ENCODE results near the gene TMEM134. TPM values are rescaled to one million over a fixed set of nuclear protein-coding genes. Genes with fewer than 3 reads are reported as not detected.

Gene TMEM134
- total and polyA plus RNA-seq, 9 of the 15 experiments (the other 6 are each of a cell fraction or from before 2014, with no cell fraction given): 0.63 to 48.4 (median 10.7) TPM

DNA sequence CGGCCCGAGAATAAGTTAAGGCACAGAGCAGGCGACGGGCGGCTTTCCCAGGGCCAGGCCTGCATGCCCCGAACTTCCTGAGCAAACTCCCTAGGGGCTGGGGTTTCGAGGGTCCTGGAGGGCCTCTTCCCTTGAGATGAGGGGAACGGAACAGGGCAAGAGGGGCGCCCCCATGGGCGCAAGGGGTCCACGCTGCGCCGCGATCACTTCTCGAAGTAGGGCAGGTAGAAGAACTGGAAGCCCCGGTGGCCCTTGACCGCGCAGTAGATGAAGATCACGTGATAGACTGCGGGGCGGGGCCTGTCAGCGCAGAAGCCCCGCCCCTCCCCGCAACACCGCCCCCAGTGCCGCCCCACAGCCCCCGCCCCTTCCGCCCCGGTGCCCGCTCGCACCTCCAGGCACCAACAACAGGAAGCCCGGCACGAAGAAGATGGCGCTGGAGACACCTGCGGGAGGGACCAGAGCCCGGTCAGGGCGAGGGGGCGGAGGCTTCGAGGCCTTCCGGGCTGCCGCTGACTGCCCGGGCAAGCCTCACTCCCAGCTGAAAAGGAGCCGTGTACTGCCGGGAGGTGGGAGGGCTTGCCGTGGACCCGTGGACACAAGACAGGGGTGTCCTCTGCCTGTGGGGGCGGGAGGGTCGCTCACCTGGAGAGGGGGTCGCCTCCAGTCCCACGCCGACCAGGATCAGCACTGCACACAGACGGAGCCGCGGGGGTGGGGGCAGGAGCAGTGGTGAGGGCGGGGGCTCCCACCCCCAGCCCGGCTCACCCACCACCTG lies 4.5 kb downstream of the TMEM134 start (continued):
- TF ChIP-seq, protein P1, sequence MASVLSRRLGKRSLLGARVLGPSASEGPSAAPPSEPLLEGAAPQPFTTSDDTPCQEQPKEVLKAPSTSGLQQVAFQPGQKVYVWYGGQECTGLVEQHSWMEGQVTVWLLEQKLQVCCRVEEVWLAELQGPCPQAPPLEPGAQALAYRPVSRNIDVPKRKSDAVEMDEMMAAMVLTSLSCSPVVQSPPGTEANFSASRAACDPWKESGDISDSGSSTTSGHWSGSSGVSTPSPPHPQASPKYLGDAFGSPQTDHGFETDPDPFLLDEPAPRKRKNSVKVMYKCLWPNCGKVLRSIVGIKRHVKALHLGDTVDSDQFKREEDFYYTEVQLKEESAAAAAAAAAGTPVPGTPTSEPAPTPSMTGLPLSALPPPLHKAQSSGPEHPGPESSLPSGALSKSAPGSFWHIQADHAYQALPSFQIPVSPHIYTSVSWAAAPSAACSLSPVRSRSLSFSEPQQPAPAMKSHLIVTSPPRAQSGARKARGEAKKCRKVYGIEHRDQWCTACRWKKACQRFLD (CRISPR knock-in tag; IDR thresholded peaks at IDR 0.05): peak; percentile 68
- TF ChIP-seq POLR2G (IDR thresholded peaks at IDR 0.05; ENCODE audit: low read depth, low read length): peak; percentile 87
- peak; percentile 63 for TF ChIP-seq BHLHE40 (IDR thresholded peaks at IDR 0.05; ENCODE audit: low read length)
- TF ChIP-seq ATF7 (IDR thresholded peaks at IDR 0.05): 0 out of 2 replicates have a peak, but pooled peaks have one; percentile 5
- 0 out of 2 replicates have a peak, but pooled peaks have one; percentile 33 for TF ChIP-seq ZEB2 (IDR thresholded peaks at IDR 0.05)
- TF ChIP-seq JUND (IDR thresholded peaks at IDR 0.05; ENCODE audit: borderline replicate concordance, low read depth, low read length): no peak
- TF ChIP-seq JUND (tag; IDR thresholded peaks at IDR 0.05; ENCODE audit: borderline replicate concordance, low read depth, low read length): no peak
- TF ChIP-seq, protein P2, sequence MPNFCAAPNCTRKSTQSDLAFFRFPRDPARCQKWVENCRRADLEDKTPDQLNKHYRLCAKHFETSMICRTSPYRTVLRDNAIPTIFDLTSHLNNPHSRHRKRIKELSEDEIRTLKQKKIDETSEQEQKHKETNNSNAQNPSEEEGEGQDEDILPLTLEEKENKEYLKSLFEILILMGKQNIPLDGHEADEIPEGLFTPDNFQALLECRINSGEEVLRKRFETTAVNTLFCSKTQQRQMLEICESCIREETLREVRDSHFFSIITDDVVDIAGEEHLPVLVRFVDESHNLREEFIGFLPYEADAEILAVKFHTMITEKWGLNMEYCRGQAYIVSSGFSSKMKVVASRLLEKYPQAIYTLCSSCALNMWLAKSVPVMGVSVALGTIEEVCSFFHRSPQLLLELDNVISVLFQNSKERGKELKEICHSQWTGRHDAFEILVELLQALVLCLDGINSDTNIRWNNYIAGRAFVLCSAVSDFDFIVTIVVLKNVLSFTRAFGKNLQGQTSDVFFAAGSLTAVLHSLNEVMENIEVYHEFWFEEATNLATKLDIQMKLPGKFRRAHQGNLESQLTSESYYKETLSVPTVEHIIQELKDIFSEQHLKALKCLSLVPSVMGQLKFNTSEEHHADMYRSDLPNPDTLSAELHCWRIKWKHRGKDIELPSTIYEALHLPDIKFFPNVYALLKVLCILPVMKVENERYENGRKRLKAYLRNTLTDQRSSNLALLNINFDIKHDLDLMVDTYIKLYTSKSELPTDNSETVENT (CRISPR knock-in tag; IDR thresholded peaks at IDR 0.05): peak; percentile 58; the same call in 1 of the 2 replicates
- TF ChIP-seq, protein P3, sequence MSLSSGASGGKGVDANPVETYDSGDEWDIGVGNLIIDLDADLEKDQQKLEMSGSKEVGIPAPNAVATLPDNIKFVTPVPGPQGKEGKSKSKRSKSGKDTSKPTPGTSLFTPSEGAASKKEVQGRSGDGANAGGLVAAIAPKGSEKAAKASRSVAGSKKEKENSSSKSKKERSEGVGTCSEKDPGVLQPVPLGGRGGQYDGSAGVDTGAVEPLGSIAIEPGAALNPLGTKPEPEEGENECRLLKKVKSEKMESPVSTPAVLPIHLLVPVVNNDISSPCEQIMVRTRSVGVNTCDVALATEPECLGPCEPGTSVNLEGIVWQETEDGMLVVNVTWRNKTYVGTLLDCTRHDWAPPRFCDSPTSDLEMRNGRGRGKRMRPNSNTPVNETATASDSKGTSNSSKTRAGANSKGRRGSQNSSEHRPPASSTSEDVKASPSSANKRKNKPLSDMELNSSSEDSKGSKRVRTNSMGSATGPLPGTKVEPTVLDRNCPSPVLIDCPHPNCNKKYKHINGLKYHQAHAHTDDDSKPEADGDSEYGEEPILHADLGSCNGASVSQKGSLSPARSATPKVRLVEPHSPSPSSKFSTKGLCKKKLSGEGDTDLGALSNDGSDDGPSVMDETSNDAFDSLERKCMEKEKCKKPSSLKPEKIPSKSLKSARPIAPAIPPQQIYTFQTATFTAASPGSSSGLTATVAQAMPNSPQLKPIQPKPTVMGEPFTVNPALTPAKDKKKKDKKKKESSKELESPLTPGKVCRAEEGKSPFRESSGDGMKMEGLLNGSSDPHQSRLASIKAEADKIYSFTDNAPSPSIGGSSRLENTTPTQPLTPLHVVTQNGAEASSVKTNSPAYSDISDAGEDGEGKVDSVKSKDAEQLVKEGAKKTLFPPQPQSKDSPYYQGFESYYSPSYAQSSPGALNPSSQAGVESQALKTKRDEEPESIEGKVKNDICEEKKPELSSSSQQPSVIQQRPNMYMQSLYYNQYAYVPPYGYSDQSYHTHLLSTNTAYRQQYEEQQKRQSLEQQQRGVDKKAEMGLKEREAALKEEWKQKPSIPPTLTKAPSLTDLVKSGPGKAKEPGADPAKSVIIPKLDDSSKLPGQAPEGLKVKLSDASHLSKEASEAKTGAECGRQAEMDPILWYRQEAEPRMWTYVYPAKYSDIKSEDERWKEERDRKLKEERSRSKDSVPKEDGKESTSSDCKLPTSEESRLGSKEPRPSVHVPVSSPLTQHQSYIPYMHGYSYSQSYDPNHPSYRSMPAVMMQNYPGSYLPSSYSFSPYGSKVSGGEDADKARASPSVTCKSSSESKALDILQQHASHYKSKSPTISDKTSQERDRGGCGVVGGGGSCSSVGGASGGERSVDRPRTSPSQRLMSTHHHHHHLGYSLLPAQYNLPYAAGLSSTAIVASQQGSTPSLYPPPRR (CRISPR knock-in tag; IDR thresholded peaks at IDR 0.05; ENCODE audit: borderline replicate concordance): peak; percentile 49; the same call in 1 of the 2 replicates
- peak; percentile 39 for TF ChIP-seq POLR2B (IDR thresholded peaks at IDR 0.05; ENCODE audit: low read depth, partially characterized antibody)
- no peak; the same call in 1 of the 2 replicates for TF ChIP-seq FOXP1 (CRISPR knock-in tag; IDR thresholded peaks at IDR 0.05)
- TF ChIP-seq TOE1 (IDR thresholded peaks at IDR 0.05; ENCODE audit: borderline replicate concordance): peak; percentile 99
- TF ChIP-seq TOE1 (CRISPR knock-in tag; IDR thresholded peaks at IDR 0.05; ENCODE audit: borderline replicate concordance, low read depth): no peak
- peak; percentile 28; the same call in 1 of the 2 replicates for TF ChIP-seq CBX1 (IDR thresholded peaks at IDR 0.05; ENCODE audit: low read depth)
- TF ChIP-seq CXXC5 (CRISPR knock-in tag; IDR thresholded peaks at IDR 0.05): peak; percentile 41; the same call in 1 of the 2 replicates
- no peak for TF ChIP-seq ESRRA (IDR thresholded peaks at IDR 0.05; ENCODE audit: borderline replicate concordance, low read depth)
- no peak for TF ChIP-seq NELFE (IDR thresholded peaks at IDR 0.05; ENCODE audit: insufficient read depth, insufficient read length)
- TF ChIP-seq CBFA2T2 (conservative IDR thresholded peaks at IDR 0.05): peak; percentile 75

All from K562 (cell line).